ENCODE data around the gene SERPING1.

- TF ChIP-seq POLR2A (IDR thresholded peaks at IDR 0.05) (no peak), CTCF (IDR thresholded peaks at IDR 0.05) (no peak), POLR2AphosphoS5 (IDR thresholded peaks at IDR 0.05) (no peak)
Observed at GRCh38 chr11:57643802-57644201, 46.3 kb downstream of the SERPING1 start.
